Natural killer cell treated with Interleukin-12 subunit alpha and Interleukin-12 subunit beta and Interleukin-15 and Interleukin-18, amount 100 ng/mL, for 72 hours (primary cell): ENCODE measurements around the gene CPN1. TPM values are rescaled to one million over a fixed set of nuclear protein-coding genes. Genes with fewer than 3 reads are reported as not detected.
"Not testable (repeated sequence)": the region's sequence is repeated elsewhere in the genome, so short reads cannot be mapped to it uniquely, and the experiment has no call there.

ENCODE experiments used
- ATAC-seq, 2 donors: fragments of 150-1000 bp; cut with Tn5 transposase in 1 of 2; sonication (Bioruptor Pico), chemical (Tn5 transposase) in 1 of 2; 2 replicates each; pipeline ENCODE4 v1.10.0; 2021
- DNase-seq: peaks from one replicate; pipeline ENCODE4 v3.0.0; 2022; ENCODE audit warnings: low spot score
- H3K27ac Mint-ChIP-seq, 2 donors: 1 replicate in 1 of 2; 2 replicates in 1 of 2; pipeline ENCODE4 v1.8.0; 2022; ENCODE audit warnings: mixed read lengths in 2 of 2, mild to moderate bottlenecking in 1 of 2, moderate library complexity in 1 of 2
- H3K27me3 Mint-ChIP-seq, 2 donors: 1 replicate in 1 of 2; 2 replicates in 1 of 2; pipeline ENCODE4 v1.8.0; 2022; ENCODE audit warnings: mixed read lengths in 2 of 2
- H3K36me3 Mint-ChIP-seq: one replicate; pipeline ENCODE4 v1.8.0; 2022; ENCODE audit warnings: mixed read lengths
- H3K4me1 Mint-ChIP-seq, 2 donors: 1 replicate in 1 of 2; 2 replicates in 1 of 2; pipeline ENCODE4 v1.8.0; 2022; ENCODE audit warnings: low read depth in 2 of 2, mixed read lengths in 2 of 2, mild to moderate bottlenecking in 1 of 2
- H3K4me3 Mint-ChIP-seq: one replicate; pipeline ENCODE4 v1.8.0; 2022; ENCODE audit warnings: mixed read lengths
- H3K9me3 Mint-ChIP-seq: 2 replicates; pipeline ENCODE4 v1.8.0; 2022; ENCODE audit warnings: mixed read lengths
- total RNA-seq, 2 donors: library from RNA; stranded (reverse); gene quantifications; one replicate each; pipeline ENCODE4 v1.2.3, GENCODE V29; 2022

The CPN1 gene
- total RNA-seq, 2 donors from 2014 or later = not detected

GRCh38 chr10:100103581-100103980 lies 21.9 kb upstream of the CPN1 start:
- Mint-ChIP-seq H3K4me1 (no peaks in the 10 kb centered on the region), H3K9me3 (no peaks in the 10 kb centered on the region), H3K4me3 (no peak overlapping the region), H3K36me3 (no peaks in the 10 kb centered on the region), H3K27ac (no peak overlapping the region), H3K27me3 (peaks cover 26 to 43% of the 10 kb centered on the region in 2 donors)
- ATAC-seq (no peak), DNase-seq (no peak)

DNA sequence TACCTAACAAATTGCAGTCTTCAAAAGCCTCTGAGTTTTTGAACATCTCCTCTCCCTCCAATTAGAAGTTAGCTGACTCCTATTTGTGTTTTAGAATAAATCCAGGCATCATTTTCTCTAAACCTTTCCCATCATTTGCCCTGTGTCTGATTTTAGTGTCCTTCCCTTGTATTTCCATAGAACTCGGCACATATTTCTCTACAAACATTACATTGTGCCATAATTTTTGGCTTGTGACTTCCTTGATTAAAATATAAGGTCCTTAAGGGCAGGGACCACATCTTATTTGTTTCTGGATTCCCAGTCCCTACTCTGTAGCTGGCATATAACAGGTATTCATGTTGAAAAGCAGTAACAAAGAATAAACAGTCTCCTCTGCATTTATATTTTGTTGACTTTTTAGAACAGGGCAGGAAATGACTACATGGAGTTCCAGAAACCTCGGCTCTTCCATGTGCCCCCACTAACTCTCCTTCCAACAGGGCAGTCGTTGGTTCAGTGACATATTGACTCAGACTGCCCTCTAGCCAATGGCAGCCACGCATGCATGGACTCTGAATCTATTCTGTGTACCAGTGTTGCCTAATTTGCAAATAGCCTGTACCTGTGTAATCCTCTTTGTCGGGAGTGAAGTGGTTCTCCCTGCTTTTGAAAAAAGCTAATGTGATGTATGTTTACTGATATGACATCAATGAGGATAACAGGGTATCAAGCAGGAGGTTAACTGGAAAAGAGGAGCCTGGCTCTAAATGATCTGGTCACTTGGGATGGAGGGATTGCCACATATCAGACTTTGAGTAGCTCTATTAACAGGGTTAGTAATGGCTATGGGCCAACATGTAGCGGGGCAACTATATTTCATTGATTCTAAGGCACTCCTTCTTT lies 19.8 kb upstream of the CPN1 start:
- no peak for ATAC-seq
- Mint-ChIP-seq H3K4me3 (no peak overlapping the region), H3K27ac (no peak overlapping the region), H3K36me3 (no peaks in the 10 kb centered on the region), H3K27me3 (peaks cover 30 to 50% of the 10 kb centered on the region in 2 donors), H3K9me3 (no peaks in the 10 kb centered on the region), H3K4me1 (no peaks in the 10 kb centered on the region)
- no peak for DNase-seq

- no peak for DNase-seq
- H3K27me3 Mint-ChIP-seq = peaks cover 32 to 50% of the 10 kb centered on the region in 2 donors
- H3K4me1 Mint-ChIP-seq = no peaks in the 10 kb centered on the region
- no peak overlapping the region for H3K27ac Mint-ChIP-seq
- no peaks in the 10 kb centered on the region for H3K36me3 Mint-ChIP-seq
- ATAC-seq = no peak
- H3K4me3 Mint-ChIP-seq = no peak overlapping the region
- no peaks in the 10 kb centered on the region for H3K9me3 Mint-ChIP-seq
These were observed 19.0 kb upstream of the CPN1 start for GRCh38 chr10:100100651-100101184.

GRCh38 chr10:100089241-100089640 lies 7.6 kb upstream of the CPN1 start:
- Mint-ChIP-seq H3K4me3 (no peak overlapping the region), H3K9me3 (no peaks in the 10 kb centered on the region), H3K27me3 (peaks cover 7 to 19% of the 10 kb centered on the region in 2 donors), H3K4me1 (no peaks in the 10 kb centered on the region), H3K27ac (no peak overlapping the region), H3K36me3 (no peaks in the 10 kb centered on the region)
- ATAC-seq (no peak), DNase-seq (no peak)

DNA sequence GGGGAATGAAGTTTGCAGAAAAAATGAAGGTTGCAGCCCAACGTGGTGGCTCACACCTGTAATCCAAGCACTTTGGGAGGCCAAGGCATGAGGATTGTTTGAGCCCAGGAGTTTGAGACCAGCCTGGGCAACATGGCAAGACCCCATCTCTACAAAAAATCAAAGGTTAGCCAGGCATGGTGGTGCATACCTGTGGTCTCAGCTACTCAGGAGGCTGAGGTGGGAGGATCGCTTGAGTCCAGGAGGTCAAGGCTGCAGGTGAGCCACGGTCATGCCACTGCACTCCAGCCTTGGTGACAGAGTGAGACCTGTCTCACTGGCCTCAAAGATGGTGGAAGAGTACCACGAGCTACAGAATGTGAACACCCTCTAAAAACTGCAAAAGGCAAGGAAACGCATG lies 5.0 kb upstream of the CPN1 start:
- not testable (repeated sequence) for H3K27ac Mint-ChIP-seq, H3K4me1 Mint-ChIP-seq, ATAC-seq, DNase-seq, H3K4me3 Mint-ChIP-seq, H3K36me3 Mint-ChIP-seq, H3K9me3 Mint-ChIP-seq
- peaks cover 14 to 23% of the 10 kb centered on the region in 2 donors for H3K27me3 Mint-ChIP-seq

- Mint-ChIP-seq H3K9me3 (no peaks in the 10 kb centered on the region), H3K27me3 (peaks cover 23 to 28% of the 10 kb centered on the region in 2 donors), H3K27ac (no peak overlapping the region), H3K36me3 (no peaks in the 10 kb centered on the region), H3K4me3 (no peak overlapping the region), H3K4me1 (no peaks in the 10 kb centered on the region)
- DNase-seq (no peak), ATAC-seq (no peak)
These were observed 3.9 kb upstream of the CPN1 start for GRCh38 chr10:100085596-100085995.

DNA sequence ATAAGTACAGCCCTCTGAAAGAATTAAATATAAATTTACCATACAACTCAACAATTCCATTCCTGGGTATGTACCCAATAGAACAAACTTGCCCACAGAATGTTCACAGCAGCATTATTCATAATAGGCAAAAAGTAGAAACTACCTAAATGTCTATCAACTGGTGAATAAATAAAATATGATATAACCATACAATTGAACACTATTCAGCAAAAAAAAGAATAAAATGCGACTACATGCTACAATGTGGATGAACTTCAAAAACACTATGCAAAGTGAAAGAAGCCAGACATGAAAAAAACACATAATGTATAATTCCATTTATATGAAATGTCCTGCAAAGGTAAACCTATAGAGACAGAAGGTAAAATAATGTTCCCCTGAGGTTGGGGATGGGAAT lies 2.0 kb upstream of the CPN1 start:
- ATAC-seq (no peak), DNase-seq (no peak)
- no peaks in the 10 kb centered on the region for H3K9me3 Mint-ChIP-seq
- peaks cover 0 to 2% of the 10 kb centered on the region in 2 donors for H3K4me1 Mint-ChIP-seq
- no peak overlapping the region for H3K27ac Mint-ChIP-seq
- peaks cover 29 to 41% of the 10 kb centered on the region in 2 donors for H3K27me3 Mint-ChIP-seq
- H3K4me3 Mint-ChIP-seq = no peak overlapping the region
- no peaks in the 10 kb centered on the region for H3K36me3 Mint-ChIP-seq

DNA sequence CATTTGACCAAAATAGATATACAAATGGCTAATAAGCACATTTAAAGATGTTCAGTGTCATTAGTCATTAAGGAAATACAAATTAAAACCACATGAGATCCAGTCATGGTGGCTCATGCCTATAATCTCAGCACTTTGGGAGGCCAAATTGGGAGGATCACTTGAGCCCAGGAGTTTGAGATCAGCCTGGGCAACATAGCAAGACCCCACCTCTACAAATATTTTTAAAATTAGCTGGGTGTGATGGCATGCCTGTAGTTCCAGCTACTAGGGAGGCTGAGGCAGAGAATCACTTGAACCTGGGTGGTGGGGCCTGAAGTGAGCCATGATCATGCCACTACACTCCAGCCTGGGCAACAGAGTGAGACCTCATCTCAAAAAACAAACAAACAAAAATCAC lies 607 bp upstream of the CPN1 start:
- DNase-seq, H3K4me1 Mint-ChIP-seq, H3K27ac Mint-ChIP-seq, H3K4me3 Mint-ChIP-seq, H3K9me3 Mint-ChIP-seq, ATAC-seq, H3K36me3 Mint-ChIP-seq: not testable (repeated sequence)
- peaks cover 24 to 43% of the 10 kb centered on the region in 2 donors for H3K27me3 Mint-ChIP-seq

DNA sequence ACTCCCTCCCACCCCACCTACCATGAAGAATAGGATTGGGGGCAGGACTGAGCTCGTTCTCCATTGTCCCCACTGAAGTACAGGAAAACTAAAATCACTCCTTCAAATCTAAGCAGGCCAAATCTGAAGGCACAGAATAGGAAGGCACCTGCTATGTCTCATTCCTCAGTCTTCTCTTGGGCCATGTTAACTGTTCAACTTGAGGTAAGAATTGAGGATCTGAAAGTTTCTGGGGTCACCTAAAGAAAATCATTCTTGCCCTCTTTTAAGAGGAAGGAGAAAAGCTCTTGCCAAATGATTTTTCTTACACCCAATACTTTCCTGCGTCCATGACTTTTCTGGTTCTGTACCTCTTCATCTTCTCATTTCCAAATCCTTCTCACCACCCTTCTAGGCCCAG lies 4.9 kb downstream of the CPN1 start:
- Mint-ChIP-seq H3K4me3 (no peak overlapping the region), H3K36me3 (no peaks in the 10 kb centered on the region), H3K4me1 (peaks cover 0 to 2% of the 10 kb centered on the region in 2 donors), H3K27ac (no peak overlapping the region), H3K9me3 (no peaks in the 10 kb centered on the region), H3K27me3 (peaks cover 27 to 36% of the 10 kb centered on the region in 2 donors)
- no peak for ATAC-seq
- no peak for DNase-seq

DNA sequence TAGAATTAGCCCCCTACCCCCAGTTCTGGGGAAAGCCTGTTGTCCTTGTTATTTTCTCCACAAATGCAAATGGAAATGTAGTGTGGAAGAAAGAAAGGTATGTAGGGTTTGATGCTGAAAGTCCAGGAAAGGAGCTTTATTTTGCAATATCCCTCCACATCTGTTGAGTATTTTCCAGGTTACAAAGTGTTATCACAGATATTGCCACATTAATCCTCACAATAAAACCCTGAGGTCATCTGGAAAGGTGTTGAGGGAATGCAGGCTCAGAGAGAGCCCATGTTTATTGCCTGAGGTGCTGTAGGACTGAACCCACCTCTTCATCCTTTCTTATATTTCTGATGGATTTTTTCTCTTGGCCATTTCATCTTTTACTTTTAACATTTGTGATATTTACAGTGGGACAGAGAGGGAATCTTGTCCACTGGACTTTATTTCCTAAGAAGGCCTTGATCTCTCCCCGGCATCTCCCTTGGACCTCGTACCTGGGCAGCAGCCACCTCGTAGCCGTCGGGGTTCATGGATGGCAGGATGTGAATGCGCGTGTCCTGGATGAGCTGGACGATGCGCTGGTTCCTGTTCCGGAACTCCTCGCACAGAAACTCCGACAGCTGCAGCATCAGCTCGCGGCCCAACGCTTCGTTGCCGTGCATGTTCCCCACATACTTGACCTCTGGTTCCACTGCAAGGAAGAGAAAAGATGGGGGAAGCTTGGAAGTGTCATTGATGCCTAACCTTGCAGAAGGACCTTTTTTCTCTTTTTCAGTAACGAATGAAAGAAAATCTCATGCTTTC lies 6.0 kb downstream of the CPN1 start:
- no peak for ATAC-seq
- no peak for DNase-seq
- Mint-ChIP-seq H3K4me1 (peaks cover 0 to 2% of the 10 kb centered on the region in 2 donors), H3K27me3 (peaks cover 25 to 34% of the 10 kb centered on the region in 2 donors), H3K27ac (no peak overlapping the region), H3K9me3 (no peaks in the 10 kb centered on the region), H3K36me3 (no peaks in the 10 kb centered on the region), H3K4me3 (no peak overlapping the region)

- Mint-ChIP-seq H3K4me3 (no peak overlapping the region), H3K27ac (no peak overlapping the region), H3K4me1 (no peaks in the 10 kb centered on the region), H3K36me3 (no peaks in the 10 kb centered on the region), H3K27me3 (peaks cover 14% of the 10 kb centered on the region in 2 donors), H3K9me3 (no peaks in the 10 kb centered on the region)
- ATAC-seq (no peak), DNase-seq (no peak)
These were observed 9.2 kb downstream of the CPN1 start for GRCh38 chr10:100072514-100072913.

DNA sequence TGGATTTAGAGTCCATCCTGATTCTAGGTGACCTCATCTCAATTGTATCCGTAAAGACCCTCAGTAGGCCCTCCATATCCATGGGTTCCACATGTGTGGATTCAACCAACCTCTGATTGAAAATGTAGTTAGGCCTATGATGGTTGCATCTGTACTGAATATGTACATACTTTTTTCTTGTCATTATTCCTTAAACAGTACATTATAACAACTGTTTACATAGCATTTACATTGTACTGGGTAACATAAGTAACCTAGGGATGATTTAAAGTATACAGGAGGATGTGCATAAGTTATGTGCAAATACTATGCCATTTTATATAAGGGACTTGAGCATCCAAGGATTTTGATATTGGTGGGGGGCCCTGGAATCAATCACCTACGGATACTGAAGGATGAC lies 10.1 kb downstream of the CPN1 start:
- no peak overlapping the region for H3K4me3 Mint-ChIP-seq
- H3K27ac Mint-ChIP-seq = no peak overlapping the region

DNA sequence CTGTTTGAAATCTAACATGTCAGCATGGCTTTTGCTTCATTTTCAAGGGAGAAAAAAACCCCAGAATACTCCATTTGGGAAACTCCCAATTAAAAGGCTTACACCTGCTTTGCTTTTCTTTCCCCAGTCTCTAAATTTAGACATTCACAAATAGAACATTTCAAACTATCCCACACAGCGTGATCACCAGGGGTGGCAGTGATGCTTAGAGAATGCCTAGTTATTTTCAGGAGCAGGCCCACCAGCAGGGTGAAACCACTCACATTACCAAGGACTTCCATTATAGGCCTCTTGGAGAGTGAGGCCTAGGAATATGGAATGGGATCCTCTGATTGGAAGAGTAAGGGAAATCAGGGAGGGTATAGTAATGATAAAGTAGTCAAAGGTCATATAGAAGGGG lies 14.2 kb downstream of the CPN1 start:
- ATAC-seq = no peak
- Mint-ChIP-seq H3K36me3 (no peaks in the 10 kb centered on the region), H3K9me3 (no peaks in the 10 kb centered on the region), H3K27me3 (peaks cover 22 to 32% of the 10 kb centered on the region in 2 donors), H3K4me1 (no peaks in the 10 kb centered on the region), H3K4me3 (no peak overlapping the region), H3K27ac (no peak overlapping the region)
- DNase-seq = no peak

More for the DNA sequence above, 10.1 kb downstream of the CPN1 start:
- DNase-seq (no peak), ATAC-seq (no peak)
- H3K36me3 Mint-ChIP-seq = no peaks in the 10 kb centered on the region
- peaks cover 13 to 14% of the 10 kb centered on the region in 2 donors for H3K27me3 Mint-ChIP-seq
- H3K9me3 Mint-ChIP-seq = no peaks in the 10 kb centered on the region
- no peaks in the 10 kb centered on the region for H3K4me1 Mint-ChIP-seq
